ENCODE measurements around the gene ATP9A.

DNA sequence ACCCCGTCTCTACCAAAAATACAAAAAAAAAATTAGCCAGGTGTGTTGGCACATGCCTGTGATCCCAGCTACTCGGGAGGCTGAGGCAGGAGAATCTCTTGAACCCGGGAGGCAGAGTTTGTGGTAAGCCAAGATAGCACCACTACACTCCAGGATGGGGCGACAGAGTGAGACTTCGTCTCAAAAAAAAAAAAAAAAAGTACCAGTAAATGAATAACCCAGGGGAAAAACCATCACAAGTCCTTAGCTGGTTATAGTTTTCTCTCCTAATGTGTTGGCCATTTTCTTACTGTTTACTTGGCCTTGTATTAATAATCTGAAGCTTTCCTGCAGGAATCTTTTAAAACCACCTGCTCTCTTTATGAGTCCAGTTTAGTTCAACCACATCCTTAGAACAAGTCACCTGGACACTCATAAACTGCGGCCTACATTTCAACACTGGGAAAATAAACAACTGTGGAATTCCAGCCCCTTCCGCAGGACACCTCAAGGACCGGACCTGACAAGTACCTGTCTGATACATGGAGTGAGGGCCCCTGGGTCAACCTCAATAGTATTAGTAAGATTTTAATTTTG lies 102.6 kb downstream of the ATP9A start:
- no peak for TF ChIP-seq MAFK (IDR thresholded peaks at IDR 0.05; ENCODE audit: low read depth, low read length)
- TF ChIP-seq CTCF (conservative IDR thresholded peaks at IDR 0.05; ENCODE audit: low read depth, low read length) = no peak
- no peak for TF ChIP-seq POLR2A (IDR thresholded peaks at IDR 0.05; ENCODE audit: low read depth, low read length)
- no peak for TF ChIP-seq RAD21 (IDR thresholded peaks at IDR 0.05; ENCODE audit: low read length)
- TF ChIP-seq RCOR1 (IDR thresholded peaks at IDR 0.05; ENCODE audit: insufficient replicate concordance, low read length) = no peak
- TF ChIP-seq, protein P1, sequence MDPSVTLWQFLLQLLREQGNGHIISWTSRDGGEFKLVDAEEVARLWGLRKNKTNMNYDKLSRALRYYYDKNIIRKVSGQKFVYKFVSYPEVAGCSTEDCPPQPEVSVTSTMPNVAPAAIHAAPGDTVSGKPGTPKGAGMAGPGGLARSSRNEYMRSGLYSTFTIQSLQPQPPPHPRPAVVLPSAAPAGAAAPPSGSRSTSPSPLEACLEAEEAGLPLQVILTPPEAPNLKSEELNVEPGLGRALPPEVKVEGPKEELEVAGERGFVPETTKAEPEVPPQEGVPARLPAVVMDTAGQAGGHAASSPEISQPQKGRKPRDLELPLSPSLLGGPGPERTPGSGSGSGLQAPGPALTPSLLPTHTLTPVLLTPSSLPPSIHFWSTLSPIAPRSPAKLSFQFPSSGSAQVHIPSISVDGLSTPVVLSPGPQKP (IDR thresholded peaks at IDR 0.05; ENCODE audit: borderline replicate concordance, low read depth, low read length) = no peak
- no peak for TF ChIP-seq MAZ (IDR thresholded peaks at IDR 0.05; ENCODE audit: borderline replicate concordance, low read depth, low read length)
